Activated CD4-positive, alpha-beta T cell treated with anti-CD3 and anti-CD28 coated beads for 48 hours (primary cell): Measurements from ENCODE around the gene ARHGAP30.

Source experiments
- DNase-seq: peaks from one replicate; pipeline ENCODE4 v3.0.0-alpha.2; 2020

Gene ARHGAP30

GRCh38 chr1:161008869-161009510 lies 60.7 kb downstream of the ARHGAP30 start:
- DNase-seq, result no peak

GRCh38 chr1:161007369-161007768 lies 62.3 kb downstream of the ARHGAP30 start:
- no peak for DNase-seq

- DNase-seq, result no peak
Measured at GRCh38 chr1:161006563-161006962, 63.1 kb downstream of the ARHGAP30 start.

GRCh38 chr1:161001525-161001924 lies 68.2 kb downstream of the ARHGAP30 start:
- DNase-seq, result no peak

GRCh38 chr1:161000736-161001480 lies 68.8 kb downstream of the ARHGAP30 start:
- DNase-seq, result no peak

- DNase-seq, result no peak
Measured at GRCh38 chr1:160999376-160999775, 70.3 kb downstream of the ARHGAP30 start.

GRCh38 chr1:160997323-160998038 lies 72.2 kb downstream of the ARHGAP30 start:
- peak; percentile 62 for DNase-seq
